GM19452 (cell line): Measurements from ENCODE around the gene LRRC25.
"Not testable (repeated sequence)": the region's sequence is repeated elsewhere in the genome, so short reads cannot be mapped to it uniquely, and the experiment has no call there.

ENCODE experiments used
- ATAC-seq: cut with Tn5 transposase; IDR thresholded peaks from one replicate; pipeline ENCODE4 v1.9.1; 2021; ENCODE audit not compliant: unreplicated experiment

LRRC25 gene

GRCh38 chr19:18405754-18406153 lies 8.3 kb upstream of the LRRC25 start:
- ATAC-seq: not testable (repeated sequence)

- not testable (repeated sequence) for ATAC-seq
Observed at GRCh38 chr19:18402455-18403248, 5.2 kb upstream of the LRRC25 start.

GRCh38 chr19:18401580-18402112 lies 4.2 kb upstream of the LRRC25 start:
- ATAC-seq: no peak

GRCh38 chr19:18399008-18399407 lies 1.6 kb upstream of the LRRC25 start:
- ATAC-seq: no peak

GRCh38 chr19:18396471-18397241 lies 766 bp downstream of the LRRC25 start:
- no peak for ATAC-seq

GRCh38 chr19:18393836-18394235 lies 3.6 kb downstream of the LRRC25 start:
- no peak for ATAC-seq

GRCh38 chr19:18392926-18393325 lies 4.5 kb downstream of the LRRC25 start:
- ATAC-seq: no peak

GRCh38 chr19:18392417-18392816 lies 5.0 kb downstream of the LRRC25 start:
- no peak for ATAC-seq

- ATAC-seq: no peak
Observed at GRCh38 chr19:18391509-18392075, 5.8 kb downstream of the LRRC25 start.

- no peak for ATAC-seq
Observed at GRCh38 chr19:18390065-18390907, 7.1 kb downstream of the LRRC25 start.

GRCh38 chr19:18389726-18390064 lies 7.7 kb downstream of the LRRC25 start:
- no peak for ATAC-seq

GRCh38 chr19:18388960-18389725 lies 8.3 kb downstream of the LRRC25 start:
- ATAC-seq: no peak

GRCh38 chr19:18388100-18388959 lies 9.1 kb downstream of the LRRC25 start:
- ATAC-seq: peak; percentile 55

GRCh38 chr19:18386543-18387271 lies 10.7 kb downstream of the LRRC25 start:
- no peak for ATAC-seq

- no peak for ATAC-seq
Observed at GRCh38 chr19:18385675-18386542, 11.5 kb downstream of the LRRC25 start, which contains the start of gene GDF15. Gene GDF15, plus strand, starts transcription at chr19:18386158. Its CDS starts 32 bp downstream, at chr19:18386190.

GRCh38 chr19:18385359-18385674 lies 12.1 kb downstream of the LRRC25 start:
- no peak for ATAC-seq

- no peak for ATAC-seq
Observed at GRCh38 chr19:18384775-18385174, 12.6 kb downstream of the LRRC25 start.

- not testable (repeated sequence) for ATAC-seq
Observed at GRCh38 chr19:18383622-18384021, 13.8 kb downstream of the LRRC25 start.
